Measurements from ENCODE around the gene GLIPR1. TPM values are rescaled to one million over a fixed set of nuclear protein-coding genes. Genes with fewer than 3 reads are reported as not detected.

GLIPR1 gene
- total RNA-seq, 1 experiment from 2014 or later, result 0.13 TPM

DNA sequence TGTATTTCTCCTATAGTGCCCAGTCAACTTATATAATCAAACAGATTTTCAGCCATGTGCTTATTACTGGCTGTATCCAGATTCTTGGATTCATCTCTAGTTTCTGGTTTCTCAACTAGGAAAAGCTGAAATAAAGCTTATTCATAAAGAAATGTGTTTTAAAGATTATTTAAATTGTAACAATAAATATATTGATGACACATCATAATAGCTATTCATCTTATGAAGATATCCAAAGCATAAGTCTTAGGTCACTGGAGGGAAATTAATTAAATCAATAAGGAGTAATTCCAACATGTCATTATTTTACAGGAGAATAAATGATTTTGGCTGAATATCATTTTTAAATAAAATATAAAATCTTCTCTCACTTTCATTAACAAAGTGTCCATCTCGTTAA is 63.0 kb downstream of the GLIPR1 start:
- Histone ChIP-seq H4K20me1 (ENCODE audit: control insufficient read depth, insufficient read depth, insufficient read length) (no peaks in the 10 kb centered on the region), H2BK15ac (ENCODE audit: low read depth, low read length) (no peak overlapping the region), H3K4me1 (ENCODE audit: insufficient read depth, low read length) (no peaks in the 10 kb centered on the region), H3K56ac (ENCODE audit: insufficient read length, low read depth, low read length) (no peak overlapping the region), H3K4ac (ENCODE audit: low read depth, low read length) (no peak overlapping the region), H3K23ac (ENCODE audit: insufficient read length, low read depth, low read length) (no peak overlapping the region), H3T11ph (ENCODE audit: low read length) (no peak overlapping the region), H2BK20ac (ENCODE audit: low read depth, low read length, poor library complexity, severe bottlenecking) (no peak overlapping the region), H3K23me2 (ENCODE audit: insufficient read length, low read depth, low read length, poor library complexity, severe bottlenecking) (no peaks in the 10 kb centered on the region), H2AK5ac (ENCODE audit: insufficient read length, low read length) (no peak overlapping the region), H2BK12ac (ENCODE audit: insufficient read length, low read depth, low read length) (no peak overlapping the region), H2BK5ac (ENCODE audit: insufficient read length, low read length) (no peak overlapping the region), H3K9me3 (ENCODE audit: control insufficient read depth, low read depth, low read length) (no peaks in the 10 kb centered on the region), H2BK120ac (ENCODE audit: low read depth, low read length, poor library complexity, severe bottlenecking) (no peak overlapping the region), H3K79me1 (ENCODE audit: insufficient read depth, low read depth, low read length, poor library complexity, severe bottlenecking) (no peaks in the 10 kb centered on the region), H4K8ac (replicated peaks; ENCODE audit: insufficient read length, low read depth, low read length) (no peak overlapping the region), H3K9ac (ENCODE audit: extremely low read depth, insufficient read length, low read length) (no peak overlapping the region), H2AFZ (ENCODE audit: low read length) (no peak overlapping the region), H4K91ac (ENCODE audit: insufficient read length, low read depth, low read length) (no peak overlapping the region), H3K27me3 (ENCODE audit: insufficient read depth, low read length) (no peaks in the 10 kb centered on the region), H3K27ac (ENCODE audit: insufficient read length, low read depth, low read length) (no peak overlapping the region), H3K14ac (ENCODE audit: insufficient read depth, low read length) (no peak overlapping the region), H4K5ac (ENCODE audit: insufficient read length, low read depth, low read length) (no peak overlapping the region), H3K79me2 (ENCODE audit: insufficient read depth, low read length) (no peaks in the 10 kb centered on the region), H3K4me2 (ENCODE audit: insufficient read depth, insufficient read length, low read length) (no peak overlapping the region), H3K18ac (ENCODE audit: insufficient read length, low read depth, low read length) (no peak overlapping the region)
- Mint-ChIP-seq H3K9me3 (no peaks in the 10 kb centered on the region), H3K4me1 (peaks cover 9 to 17% of the 10 kb centered on the region in 2 experiments), H3K4me3 (no peak overlapping the region), H3K27me3 (ENCODE audit: low read depth) (no peaks in the 10 kb centered on the region), H3K27ac (no peak overlapping the region), H3K36me3 (ENCODE audit: insufficient read depth in 1 of 3, low read depth in 3 of 3) (no peaks in the 10 kb centered on the region)
- WGBS (ENCODE audit: extremely low coverage, insufficient read length, low lambda C conversion rate), result 100% methylated on average over 1 of the region's 1 CpG
- TF ChIP-seq CTCF (conservative IDR thresholded peaks at IDR 0.05), result no peak
- DNase-seq, result no peak
